HL-60 (cell line): Measurements from ENCODE around the gene PSMG1.

Experiments
- DNase-seq, 2 experiments: peaks; one replicate each; pipeline ENCODE4 v3.0.0-alpha.2; 2010 to 2020; ENCODE audit warnings: low read depth in 1 of 2, low spot score in 1 of 2
- H3K27ac ChIP-seq: fragments of 250-450 bp; sonication (Bioruptor Pico); replicated peaks from 2 replicates; pipeline ENCODE4 v1.5.1; 2020; ENCODE audit warnings: mild to moderate bottlenecking, moderate library complexity
- H3K27me3 ChIP-seq: fragments of 250-450 bp; sonication (Bioruptor Pico); 2 replicates; pipeline ENCODE4 v1.5.1; 2021; ENCODE audit warnings: mild to moderate bottlenecking, moderate library complexity; ENCODE audit not compliant: insufficient read depth, poor library complexity, severe bottlenecking
- H3K4me3 ChIP-seq: replicated peaks from 2 replicates; pipeline ENCODE4 v1.5.1; 2011; ENCODE audit warnings: mild to moderate bottlenecking, control low read depth, low read length; ENCODE audit not compliant: insufficient read depth
- GABPA ChIP-seq: IDR thresholded peaks from 2 replicates; pipeline ENCODE4 v1.6.1; 2012; ENCODE audit warnings: low read depth
- POLR2AphosphoS5 ChIP-seq: IDR thresholded peaks from 2 replicates; pipeline ENCODE4 v1.6.1; 2012; ENCODE audit warnings: low read depth
- SPI1 ChIP-seq: IDR thresholded peaks from 2 replicates; pipeline ENCODE4 v1.6.1; 2012; ENCODE audit warnings: low read depth, mild to moderate bottlenecking, borderline replicate concordance
- TF ChIP-seq, protein P1 (sequence below): IDR thresholded peaks from 2 replicates; pipeline ENCODE4 v1.6.1; 2012; ENCODE audit warnings: low read depth; ENCODE audit not compliant: insufficient replicate concordance
- TF ChIP-seq, protein P2 (sequence below): IDR thresholded peaks from one replicate; pipeline ENCODE4 v1.5.1; 2011; ENCODE audit warnings: low read length, control low read depth, inconsistent platforms; ENCODE audit not compliant: insufficient read depth

Gene PSMG1

GRCh38 chr21:39189857-39190604 is 6.8 kb upstream of the PSMG1 start:
- Histone ChIP-seq H3K27ac (no peak overlapping the region), H3K27me3 (no peaks in the 10 kb centered on the region), H3K4me3 (no peak overlapping the region)
- TF ChIP-seq GABPA (no peak), POLR2AphosphoS5 (no peak), SPI1 (no peak)
- TF ChIP-seq, protein P1, sequence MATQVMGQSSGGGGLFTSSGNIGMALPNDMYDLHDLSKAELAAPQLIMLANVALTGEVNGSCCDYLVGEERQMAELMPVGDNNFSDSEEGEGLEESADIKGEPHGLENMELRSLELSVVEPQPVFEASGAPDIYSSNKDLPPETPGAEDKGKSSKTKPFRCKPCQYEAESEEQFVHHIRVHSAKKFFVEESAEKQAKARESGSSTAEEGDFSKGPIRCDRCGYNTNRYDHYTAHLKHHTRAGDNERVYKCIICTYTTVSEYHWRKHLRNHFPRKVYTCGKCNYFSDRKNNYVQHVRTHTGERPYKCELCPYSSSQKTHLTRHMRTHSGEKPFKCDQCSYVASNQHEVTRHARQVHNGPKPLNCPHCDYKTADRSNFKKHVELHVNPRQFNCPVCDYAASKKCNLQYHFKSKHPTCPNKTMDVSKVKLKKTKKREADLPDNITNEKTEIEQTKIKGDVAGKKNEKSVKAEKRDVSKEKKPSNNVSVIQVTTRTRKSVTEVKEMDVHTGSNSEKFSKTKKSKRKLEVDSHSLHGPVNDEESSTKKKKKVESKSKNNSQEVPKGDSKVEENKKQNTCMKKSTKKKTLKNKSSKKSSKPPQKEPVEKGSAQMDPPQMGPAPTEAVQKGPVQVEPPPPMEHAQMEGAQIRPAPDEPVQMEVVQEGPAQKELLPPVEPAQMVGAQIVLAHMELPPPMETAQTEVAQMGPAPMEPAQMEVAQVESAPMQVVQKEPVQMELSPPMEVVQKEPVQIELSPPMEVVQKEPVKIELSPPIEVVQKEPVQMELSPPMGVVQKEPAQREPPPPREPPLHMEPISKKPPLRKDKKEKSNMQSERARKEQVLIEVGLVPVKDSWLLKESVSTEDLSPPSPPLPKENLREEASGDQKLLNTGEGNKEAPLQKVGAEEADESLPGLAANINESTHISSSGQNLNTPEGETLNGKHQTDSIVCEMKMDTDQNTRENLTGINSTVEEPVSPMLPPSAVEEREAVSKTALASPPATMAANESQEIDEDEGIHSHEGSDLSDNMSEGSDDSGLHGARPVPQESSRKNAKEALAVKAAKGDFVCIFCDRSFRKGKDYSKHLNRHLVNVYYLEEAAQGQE, result no peak
- TF ChIP-seq, protein P2, sequence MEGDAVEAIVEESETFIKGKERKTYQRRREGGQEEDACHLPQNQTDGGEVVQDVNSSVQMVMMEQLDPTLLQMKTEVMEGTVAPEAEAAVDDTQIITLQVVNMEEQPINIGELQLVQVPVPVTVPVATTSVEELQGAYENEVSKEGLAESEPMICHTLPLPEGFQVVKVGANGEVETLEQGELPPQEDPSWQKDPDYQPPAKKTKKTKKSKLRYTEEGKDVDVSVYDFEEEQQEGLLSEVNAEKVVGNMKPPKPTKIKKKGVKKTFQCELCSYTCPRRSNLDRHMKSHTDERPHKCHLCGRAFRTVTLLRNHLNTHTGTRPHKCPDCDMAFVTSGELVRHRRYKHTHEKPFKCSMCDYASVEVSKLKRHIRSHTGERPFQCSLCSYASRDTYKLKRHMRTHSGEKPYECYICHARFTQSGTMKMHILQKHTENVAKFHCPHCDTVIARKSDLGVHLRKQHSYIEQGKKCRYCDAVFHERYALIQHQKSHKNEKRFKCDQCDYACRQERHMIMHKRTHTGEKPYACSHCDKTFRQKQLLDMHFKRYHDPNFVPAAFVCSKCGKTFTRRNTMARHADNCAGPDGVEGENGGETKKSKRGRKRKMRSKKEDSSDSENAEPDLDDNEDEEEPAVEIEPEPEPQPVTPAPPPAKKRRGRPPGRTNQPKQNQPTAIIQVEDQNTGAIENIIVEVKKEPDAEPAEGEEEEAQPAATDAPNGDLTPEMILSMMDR, result no peak
- DNase-seq, result no peak

- no peak for DNase-seq
- TF ChIP-seq, protein P1, result no peak
- TF ChIP-seq SPI1, result no peak
- TF ChIP-seq, protein P2, result no peak
- TF ChIP-seq GABPA, result no peak
- Histone ChIP-seq H3K27ac (no peak overlapping the region), H3K4me3 (no peak overlapping the region), H3K27me3 (no peaks in the 10 kb centered on the region)
Measured at GRCh38 chr21:39188521-39189139, 5.4 kb upstream of the PSMG1 start.

GRCh38 chr21:39187141-39187540 is 3.9 kb upstream of the PSMG1 start:
- Histone ChIP-seq H3K27me3 (no peaks in the 10 kb centered on the region), H3K27ac (no peak overlapping the region), H3K4me3 (no peak overlapping the region)
- DNase-seq, result no peak
- no peak for TF ChIP-seq GABPA
- TF ChIP-seq, protein P1, result no peak
- TF ChIP-seq, protein P2, result no peak
- no peak for TF ChIP-seq POLR2AphosphoS5
- no peak for TF ChIP-seq SPI1
